Smooth muscle cell (in vitro differentiated cells): Measurements from ENCODE around the gene PDE8A. TPM values are rescaled to one million over a fixed set of nuclear protein-coding genes. Genes with fewer than 3 reads are reported as not detected.

Source experiments
- DNase-seq: peaks from one replicate; lab custom pipeline; 2025; ENCODE audit not compliant: unreplicated experiment; lab: John Stamatoyannopoulos, UW
- H2AFZ ChIP-seq: fragments of 200-600 bp; sonication (generic); 2 replicates; pipeline ENCODE4 v1.6.0; 2016; ENCODE audit warnings: antibody characterized with exemption, low read depth, mild to moderate bottlenecking
- H3F3A ChIP-seq: fragments of 200-600 bp; sonication (generic); 2 replicates; pipeline ENCODE4 v1.6.0; 2017; ENCODE audit warnings: antibody characterized with exemption, low read depth
- H3K27ac ChIP-seq: fragments of 200-600 bp; sonication (generic); 2 replicates; pipeline ENCODE4 v1.5.1; 2016; ENCODE audit warnings: low read depth, mild to moderate bottlenecking
- H3K27me3 ChIP-seq: fragments of 200-600 bp; sonication (generic); 2 replicates; pipeline ENCODE4 v1.6.1; 2016; ENCODE audit warnings: low read depth, mild to moderate bottlenecking
- H3K36me3 ChIP-seq: fragments of 200-600 bp; sonication (generic); 2 replicates; pipeline ENCODE4 v1.5.1; 2016; ENCODE audit warnings: low read depth
- H3K4me1 ChIP-seq: fragments of 200-600 bp; sonication (generic); 2 replicates; pipeline ENCODE4 v1.5.1; 2016; ENCODE audit warnings: low read depth
- H3K4me2 ChIP-seq: fragments of 200-600 bp; sonication (generic); 2 replicates; pipeline ENCODE4 v1.6.0; 2016; ENCODE audit warnings: mild to moderate bottlenecking
- H3K4me3 ChIP-seq: fragments of 200-600 bp; sonication (generic); 2 replicates; pipeline ENCODE4 v1.5.1; 2016; ENCODE audit warnings: mild to moderate bottlenecking
- H3K79me2 ChIP-seq: fragments of 200-600 bp; sonication (generic); 2 replicates; pipeline ENCODE4 v1.6.0; 2016; ENCODE audit warnings: low read depth, mild to moderate bottlenecking
- H3K9ac ChIP-seq: fragments of 200-600 bp; sonication (generic); 2 replicates; pipeline ENCODE4 v1.6.0; 2016; ENCODE audit warnings: low read depth
- H3K9me3 ChIP-seq: fragments of 200-600 bp; sonication (generic); replicated peaks from 2 replicates; pipeline ENCODE4 v1.5.1; 2016; ENCODE audit warnings: low read depth
- H4K20me1 ChIP-seq: fragments of 200-600 bp; sonication (generic); 2 replicates; pipeline ENCODE4 v1.6.0; 2016; ENCODE audit warnings: low read depth
- CTCF ChIP-seq: fragments of 200-600 bp; sonication (generic); IDR thresholded peaks from 2 replicates; pipeline ENCODE4 v1.5.1; 2017; ENCODE audit warnings: borderline replicate concordance, mild to moderate bottlenecking, antibody characterized with exemption; ENCODE audit not compliant: insufficient read depth, poor library complexity, severe bottlenecking
- WGBS: methylation state at CpG from one replicate; pipeline ENCODE4 v1.1.7; 2016; ENCODE audit warnings: low lambda C conversion rate; 5-methylcytosine and 5-hydroxymethylcytosine counted together
- polyA plus RNA-seq: library from polyadenylated mRNA; unstranded; fragments of >200 nt; fragmentation: Nextera tagmentation; extraction: Ambion mirVana; gene quantifications from 2 replicates; pipeline ENCODE4 v1.2.1, GENCODE V29; 2016
- total RNA-seq: library from RNA; depleted of rRNA; stranded (reverse); fragments of >200 nt; gene quantifications from 2 replicates; pipeline ENCODE4 v1.2.3, GENCODE V29; 2014

PDE8A gene
- total and polyA plus RNA-seq, 2 experiments from 2014 or later: 5.5 to 19.8 TPM

- Histone ChIP-seq H3K9me3 (no peaks in the 10 kb centered on the region), H3K79me2 (peaks cover 37% of the 10 kb centered on the region), H3K36me3 (no peaks in the 10 kb centered on the region), H3K9ac (no peak overlapping the region), H3K27ac (no peak overlapping the region), H4K20me1 (peaks cover 96% of the 10 kb centered on the region), H3F3A (no peaks in the 10 kb centered on the region), H3K4me3 (no peak overlapping the region), H3K27me3 (no peaks in the 10 kb centered on the region), H2AFZ (no peak overlapping the region), H3K4me1 (no peaks in the 10 kb centered on the region), H3K4me2 (no peak overlapping the region)
- 79% methylated on average over 3 of the region's 3 CpGs for WGBS
- no peak for DNase-seq
- TF ChIP-seq CTCF: no peak
Measured at GRCh38 chr15:85003593-85004312, 22.1 kb downstream of the PDE8A start.

- peaks cover 37% of the 10 kb centered on the region for H3K79me2 ChIP-seq
- H4K20me1 ChIP-seq: peaks cover 93% of the 10 kb centered on the region
Measured at GRCh38 chr15:85004550-85004949, 22.9 kb downstream of the PDE8A start.

GRCh38 chr15:85005319-85005718 lies 23.7 kb downstream of the PDE8A start:
- peaks cover 93% of the 10 kb centered on the region for H4K20me1 ChIP-seq

More at GRCh38 chr15:85004550-85004949, 22.9 kb downstream of the PDE8A start:
- no peak overlapping the region for H3K4me2 ChIP-seq
- TF ChIP-seq CTCF: no peak
- no peak overlapping the region for H3K4me3 ChIP-seq
- H3K27me3 ChIP-seq: no peaks in the 10 kb centered on the region
- DNase-seq: no peak
- no peaks in the 10 kb centered on the region for H3K36me3 ChIP-seq
- H2AFZ ChIP-seq: no peak overlapping the region
- no peak overlapping the region for H3K27ac ChIP-seq
- H3K9me3 ChIP-seq: no peaks in the 10 kb centered on the region
- WGBS: 86% methylated on average over 3 of the region's 3 CpGs
- no peaks in the 10 kb centered on the region for H3F3A ChIP-seq
- no peak overlapping the region for H3K9ac ChIP-seq
- no peaks in the 10 kb centered on the region for H3K4me1 ChIP-seq

More at GRCh38 chr15:85005319-85005718, 23.7 kb downstream of the PDE8A start:
- Histone ChIP-seq H3K4me3 (no peak overlapping the region), H3K36me3 (no peaks in the 10 kb centered on the region), H3F3A (no peaks in the 10 kb centered on the region), H3K9ac (no peak overlapping the region), H3K9me3 (no peaks in the 10 kb centered on the region), H2AFZ (no peak overlapping the region), H3K79me2 (peaks cover 37% of the 10 kb centered on the region), H3K4me1 (no peaks in the 10 kb centered on the region), H3K27me3 (no peaks in the 10 kb centered on the region), H3K4me2 (no peak overlapping the region), H3K27ac (no peak overlapping the region)
- peak; percentile 26 for TF ChIP-seq CTCF
- WGBS: 81% methylated on average over 2 of the region's 2 CpGs
- no peak for DNase-seq
